ENCODE results near the gene DLEC1.

DNA sequence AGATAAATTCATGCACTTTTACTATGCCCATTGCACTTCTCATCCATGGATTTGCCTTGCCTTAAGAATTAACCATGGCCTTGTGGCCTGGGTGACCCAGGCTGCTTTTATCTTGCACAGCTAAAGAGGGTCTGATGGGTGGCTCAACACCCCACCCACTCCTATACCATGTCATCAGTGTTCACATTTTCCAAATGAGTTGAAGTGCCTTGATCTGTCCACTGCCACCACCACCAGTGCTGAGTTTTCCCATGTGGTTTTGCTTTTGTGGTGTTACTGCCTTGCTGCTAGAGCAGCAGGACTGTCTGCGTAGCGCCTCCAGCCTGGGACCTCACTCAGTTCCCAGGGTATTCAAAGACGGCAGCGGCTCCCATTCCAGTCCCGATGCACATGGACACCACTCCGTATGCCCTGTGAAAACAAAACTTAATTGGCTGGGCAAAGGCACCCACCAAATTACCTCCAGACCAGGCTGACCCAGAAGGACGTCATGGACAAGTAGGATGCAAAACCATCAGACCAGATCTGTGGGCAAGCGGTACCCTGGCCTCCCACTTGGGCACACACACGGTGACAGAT lies 83.8 kb downstream of the DLEC1 start:
- TF ChIP-seq SMC3 (IDR thresholded peaks at IDR 0.05; ENCODE audit: low read depth, low read length): no peak
- TF ChIP-seq, protein P1, sequence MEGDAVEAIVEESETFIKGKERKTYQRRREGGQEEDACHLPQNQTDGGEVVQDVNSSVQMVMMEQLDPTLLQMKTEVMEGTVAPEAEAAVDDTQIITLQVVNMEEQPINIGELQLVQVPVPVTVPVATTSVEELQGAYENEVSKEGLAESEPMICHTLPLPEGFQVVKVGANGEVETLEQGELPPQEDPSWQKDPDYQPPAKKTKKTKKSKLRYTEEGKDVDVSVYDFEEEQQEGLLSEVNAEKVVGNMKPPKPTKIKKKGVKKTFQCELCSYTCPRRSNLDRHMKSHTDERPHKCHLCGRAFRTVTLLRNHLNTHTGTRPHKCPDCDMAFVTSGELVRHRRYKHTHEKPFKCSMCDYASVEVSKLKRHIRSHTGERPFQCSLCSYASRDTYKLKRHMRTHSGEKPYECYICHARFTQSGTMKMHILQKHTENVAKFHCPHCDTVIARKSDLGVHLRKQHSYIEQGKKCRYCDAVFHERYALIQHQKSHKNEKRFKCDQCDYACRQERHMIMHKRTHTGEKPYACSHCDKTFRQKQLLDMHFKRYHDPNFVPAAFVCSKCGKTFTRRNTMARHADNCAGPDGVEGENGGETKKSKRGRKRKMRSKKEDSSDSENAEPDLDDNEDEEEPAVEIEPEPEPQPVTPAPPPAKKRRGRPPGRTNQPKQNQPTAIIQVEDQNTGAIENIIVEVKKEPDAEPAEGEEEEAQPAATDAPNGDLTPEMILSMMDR (conservative IDR thresholded peaks at IDR 0.05; ENCODE audit: low read depth, low read length): no peak
- no peak for TF ChIP-seq POLR2A (IDR thresholded peaks at IDR 0.05; ENCODE audit: low read depth, low read length)
- no peak for TF ChIP-seq RFX5 (IDR thresholded peaks at IDR 0.05; ENCODE audit: low read depth, low read length)
- TF ChIP-seq, protein P2, sequence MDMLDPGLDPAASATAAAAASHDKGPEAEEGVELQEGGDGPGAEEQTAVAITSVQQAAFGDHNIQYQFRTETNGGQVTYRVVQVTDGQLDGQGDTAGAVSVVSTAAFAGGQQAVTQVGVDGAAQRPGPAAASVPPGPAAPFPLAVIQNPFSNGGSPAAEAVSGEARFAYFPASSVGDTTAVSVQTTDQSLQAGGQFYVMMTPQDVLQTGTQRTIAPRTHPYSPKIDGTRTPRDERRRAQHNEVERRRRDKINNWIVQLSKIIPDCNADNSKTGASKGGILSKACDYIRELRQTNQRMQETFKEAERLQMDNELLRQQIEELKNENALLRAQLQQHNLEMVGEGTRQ (IDR thresholded peaks at IDR 0.05; ENCODE audit: low read depth, low read length): no peak
- no peak for TF ChIP-seq RAD21 (IDR thresholded peaks at IDR 0.05; ENCODE audit: low read length)
- TF ChIP-seq MAZ (IDR thresholded peaks at IDR 0.05; ENCODE audit: borderline replicate concordance, low read depth, low read length): no peak
- TF ChIP-seq MAFK (IDR thresholded peaks at IDR 0.05; ENCODE audit: low read depth, low read length): no peak
- TF ChIP-seq CEBPB (IDR thresholded peaks at IDR 0.05; ENCODE audit: low read depth, low read length): no peak
- no peak for TF ChIP-seq MXI1 (IDR thresholded peaks at IDR 0.05; ENCODE audit: borderline replicate concordance, low read depth, low read length)
